ENCODE measurements around the gene BCL2L1. TPM values are rescaled to one million over a fixed set of nuclear protein-coding genes. Genes with fewer than 3 reads are reported as not detected.

BCL2L1 gene
- polyA plus RNA-seq, 1 of the 3 experiments (the other 2 are of a cell fraction) = 99.9 TPM

- Histone ChIP-seq H4K20me1 (ENCODE audit: insufficient read depth) (no peaks in the 10 kb centered on the region; the same call in 1 of the 2 replicates), H3K9me3 (no peaks in the 10 kb centered on the region), H3K79me2 (ENCODE audit: insufficient read depth) (peaks cover 98% of the 10 kb centered on the region), H3K27ac (ENCODE audit: low read depth in 2 of 2, low read length in 1 of 2) (peak overlapping the region in 1 of 2 experiments; percentile 25; a peak in 2 of 4 replicates), H3K4me2 (0 out of 2 replicates have a peak overlapping the region, but pooled peaks have one; percentile 48), H3K9ac (no peak overlapping the region), H3K27me3 (ENCODE audit: insufficient read depth) (no peaks in the 10 kb centered on the region), H3K4me1 (ENCODE audit: control insufficient read depth in 1 of 2, insufficient read depth in 2 of 2, low read depth in 1 of 2, low read length in 1 of 2) (peaks cover 47 to 62% of the 10 kb centered on the region in 2 experiments; a peak in 3 of 4 replicates), H3K4me3 (ENCODE audit: low read depth in 2 of 2, low read length in 1 of 2) (no peak overlapping the region), H3K36me3 (replicated peaks in 1 of 2; ENCODE audit: control insufficient read depth in 1 of 2, insufficient read depth in 2 of 2, low read length in 1 of 2) (peaks cover 7 to 39% of the 10 kb centered on the region in 2 experiments), H3K9me2 (no peaks in the 10 kb centered on the region), H3F3A (replicated peaks; ENCODE audit: insufficient read depth) (peaks cover 14% of the 10 kb centered on the region), H2AFZ (ENCODE audit: low read depth) (no peak overlapping the region)
- ChIA-PET CTCF (interaction anchor here (2.3 to 4.5 kb wide), 2 partner anchors 14 to 48 kb away, joined by 14 to 19 read pairs; no protein-coding TSS in a partner anchor), POLR2A (interaction anchor here (1.1 kb wide), 1 partner anchor 71 kb away, joined by 3 read pairs; the partner anchor contains the start of gene ID1)
- TF ChIP-seq NFIC (IDR thresholded peaks at IDR 0.05; ENCODE audit: borderline replicate concordance) (no peak), ELF1 (IDR thresholded peaks at IDR 0.05) (no peak), RFX5 (IDR thresholded peaks at IDR 0.05; ENCODE audit: low read length) (no peak), GABPA (IDR thresholded peaks at IDR 0.05; ENCODE audit: low read depth) (no peak), JUND (IDR thresholded peaks at IDR 0.05) (no peak), EZH2phosphoT487 (IDR thresholded peaks at IDR 0.05; ENCODE audit: borderline replicate concordance, low read depth) (no peak), FOXM1 (IDR thresholded peaks at IDR 0.05; ENCODE audit: low read depth) (no peak), GATA2 (CRISPR knock-in tag; IDR thresholded peaks at IDR 0.05) (no peak), CHD2 (IDR thresholded peaks at IDR 0.05; ENCODE audit: low read length, partially characterized antibody) (no peak), SIN3A (IDR thresholded peaks at IDR 0.05; ENCODE audit: borderline replicate concordance, low read depth, low read length) (no peak), USF2 (IDR thresholded peaks at IDR 0.05; ENCODE audit: borderline replicate concordance, low read depth, low read length) (no peak), NRF1 (IDR thresholded peaks at IDR 0.05; ENCODE audit: low read depth, low read length) (no peak), FOSL2 (IDR thresholded peaks at IDR 0.05; ENCODE audit: borderline replicate concordance, low read depth) (no peak), RXRA (IDR thresholded peaks at IDR 0.05; ENCODE audit: borderline replicate concordance, low read depth) (no peak), SMC3 (IDR thresholded peaks at IDR 0.05; ENCODE audit: low read depth, low read length) (no peak), EP300 (IDR thresholded peaks at IDR 0.05; ENCODE audit: borderline replicate concordance in 1 of 2, low read depth in 1 of 2, low read length in 1 of 2) (no peak), MAX (IDR thresholded peaks at IDR 0.05; ENCODE audit: low read depth) (no peak)
- over 99% methylated on average over 11 of the region's 11 CpGs for WGBS (ENCODE audit: low lambda C conversion rate)
- no peak for DNase-seq
These were observed 46.6 kb downstream of the BCL2L1 start for GRCh38 chr20:31675828-31676608.

All from SK-N-SH (cell line).